ENCODE measurements around the gene SFXN2. TPM values are rescaled to one million over a fixed set of nuclear protein-coding genes. Genes with fewer than 3 reads are reported as not detected.

The SFXN2 gene
- total and polyA plus RNA-seq, 7 experiments from 2014 or later = 11.4 to 32.1 (median 17.5) TPM

- no peaks in the 10 kb centered on the region for H3K27me3 ChIP-seq (ENCODE audit: control insufficient read depth in 2 of 2, insufficient read depth in 2 of 2, low read length in 2 of 2)
- Mint-ChIP-seq H3K27me3 (no peaks in the 10 kb centered on the region), H3K9me3 (no peaks in the 10 kb centered on the region), H3K27ac (peak overlapping the region in 1 of 9 donors; percentile 34), H3K4me3 (no peak overlapping the region), H3K36me3 (peaks cover 0 to 26% (median 12%) of the 10 kb centered on the region in 5 donors), H3K4me1 (peaks cover 29 to 74% (median 69%) of the 10 kb centered on the region in 7 donors)
- DNase-seq (no peak), ATAC-seq (no peak)
- intact Hi-C loops (cut with micrococcal nuclease) = no loop called here
- H3K9me3 ChIP-seq (ENCODE audit: control insufficient read depth in 2 of 3, low read length in 3 of 3) = no peaks in the 10 kb centered on the region
- no peak overlapping the region for H3K4me3 ChIP-seq (ENCODE audit: low read length)
- H3K27ac ChIP-seq (ENCODE audit: low read depth, low read length) = no peak overlapping the region
- peaks cover 0 to 12% (median 0%) of the 10 kb centered on the region in 3 experiments for H3K36me3 ChIP-seq (ENCODE audit: control insufficient read depth in 2 of 3, insufficient read depth in 3 of 3, low read length in 3 of 3)
- ChIA-PET CTCF (no interaction called here), POLR2A (no interaction called here)
- peaks cover 0 to 7% of the 10 kb centered on the region in 2 donors for H3K4me1 ChIP-seq (ENCODE audit: control insufficient read depth in 2 of 2, insufficient read depth in 2 of 2, low read length in 2 of 2)
These were observed 67.6 kb downstream of the SFXN2 start for GRCh38 chr10:102781921-102782557.

GRCh38 chr10:102782673-102783551 is 68.5 kb downstream of the SFXN2 start:
- CTCF ChIA-PET = no interaction called here
- no peak overlapping the region for H3K27ac ChIP-seq (ENCODE audit: low read depth, low read length)
- POLR2A ChIA-PET = no interaction called here
- no peak overlapping the region for H3K4me3 Mint-ChIP-seq
- peaks cover 0 to 12% (median 0%) of the 10 kb centered on the region in 3 experiments for H3K36me3 ChIP-seq (ENCODE audit: control insufficient read depth in 2 of 3, insufficient read depth in 3 of 3, low read length in 3 of 3)
- intact Hi-C loops (cut with micrococcal nuclease) = no loop called here
- no peaks in the 10 kb centered on the region for H3K27me3 Mint-ChIP-seq
- H3K27ac Mint-ChIP-seq = peak overlapping the region in 5 of 9 donors; percentile 22 to 43 (median 34)
- peaks cover 0 to 7% of the 10 kb centered on the region in 2 donors for H3K4me1 ChIP-seq (ENCODE audit: control insufficient read depth in 2 of 2, insufficient read depth in 2 of 2, low read length in 2 of 2)
- no peaks in the 10 kb centered on the region for H3K27me3 ChIP-seq (ENCODE audit: control insufficient read depth in 2 of 2, insufficient read depth in 2 of 2, low read length in 2 of 2)
- no peak for ATAC-seq
- peaks cover 0 to 31% (median 12%) of the 10 kb centered on the region in 5 donors for H3K36me3 Mint-ChIP-seq
- peaks cover 28 to 74% (median 70%) of the 10 kb centered on the region in 7 donors for H3K4me1 Mint-ChIP-seq
- no peaks in the 10 kb centered on the region for H3K9me3 ChIP-seq (ENCODE audit: control insufficient read depth in 2 of 3, low read length in 3 of 3)
- H3K9me3 Mint-ChIP-seq = no peaks in the 10 kb centered on the region
- no peak for DNase-seq
- H3K4me3 ChIP-seq (ENCODE audit: low read length) = no peak overlapping the region

GRCh38 chr10:102783568-102783967 is 69.1 kb downstream of the SFXN2 start:
- H3K27ac ChIP-seq (ENCODE audit: low read depth, low read length) = no peak overlapping the region
- peak overlapping the region in 5 of 9 donors; percentile 17 to 59 (median 33) for H3K27ac Mint-ChIP-seq
- H3K4me3 ChIP-seq (ENCODE audit: low read length) = no peak overlapping the region
- no peaks in the 10 kb centered on the region for H3K9me3 ChIP-seq (ENCODE audit: control insufficient read depth in 2 of 3, low read length in 3 of 3)
- no peak for DNase-seq
- H3K36me3 ChIP-seq (ENCODE audit: control insufficient read depth in 2 of 3, insufficient read depth in 3 of 3, low read length in 3 of 3) = peaks cover 0 to 12% (median 0%) of the 10 kb centered on the region in 3 experiments
- H3K27me3 ChIP-seq (ENCODE audit: control insufficient read depth in 2 of 2, insufficient read depth in 2 of 2, low read length in 2 of 2) = no peaks in the 10 kb centered on the region
- no peaks in the 10 kb centered on the region for H3K27me3 Mint-ChIP-seq
- H3K4me1 Mint-ChIP-seq = peaks cover 24 to 70% (median 63%) of the 10 kb centered on the region in 7 donors
- POLR2A ChIA-PET = no interaction called here
- no peak overlapping the region for H3K4me3 Mint-ChIP-seq
- intact Hi-C loops (cut with micrococcal nuclease) = no loop called here
- H3K36me3 Mint-ChIP-seq = peaks cover 0 to 33% (median 12%) of the 10 kb centered on the region in 5 donors
- ATAC-seq = peak; percentile 60
- peaks cover 0 to 7% of the 10 kb centered on the region in 2 donors for H3K4me1 ChIP-seq (ENCODE audit: control insufficient read depth in 2 of 2, insufficient read depth in 2 of 2, low read length in 2 of 2)
- no peaks in the 10 kb centered on the region for H3K9me3 Mint-ChIP-seq
- CTCF ChIA-PET = no interaction called here

- intact Hi-C loops (cut with micrococcal nuclease) = no loop called here
- DNase-seq (no peak), ATAC-seq (peak; percentile 75)
- Histone ChIP-seq H3K27me3 (ENCODE audit: control insufficient read depth in 2 of 2, insufficient read depth in 2 of 2, low read length in 2 of 2) (no peaks in the 10 kb centered on the region), H3K36me3 (ENCODE audit: control insufficient read depth in 2 of 3, insufficient read depth in 3 of 3, low read length in 3 of 3) (peaks cover 0 to 5% (median 0%) of the 10 kb centered on the region in 3 experiments), H3K27ac (ENCODE audit: low read depth, low read length) (no peak overlapping the region), H3K4me3 (ENCODE audit: low read length) (no peak overlapping the region), H3K9me3 (ENCODE audit: control insufficient read depth in 2 of 3, low read length in 3 of 3) (no peaks in the 10 kb centered on the region), H3K4me1 (ENCODE audit: control insufficient read depth in 2 of 2, insufficient read depth in 2 of 2, low read length in 2 of 2) (peaks cover 0 to 6% of the 10 kb centered on the region in 2 donors)
- ChIA-PET POLR2A (interaction anchor here (0.6 kb wide), 1 partner anchor 16 kb away, joined by 3 read pairs; no protein-coding TSS in a partner anchor), CTCF (no interaction called here)
- no peak overlapping the region for H3K4me3 Mint-ChIP-seq
- peaks cover 4 to 41% (median 18%) of the 10 kb centered on the region in 5 donors for H3K36me3 Mint-ChIP-seq
- H3K27ac Mint-ChIP-seq = peak overlapping the region in 3 of 9 donors; percentile 19 to 65 (median 38)
- H3K4me1 Mint-ChIP-seq = peaks cover 20 to 64% (median 56%) of the 10 kb centered on the region in 7 donors
- peaks cover 0 to 9% (median 4%) of the 10 kb centered on the region in 11 donors for H3K9me3 Mint-ChIP-seq
- H3K27me3 Mint-ChIP-seq = no peaks in the 10 kb centered on the region
These were observed 71.4 kb downstream of the SFXN2 start for GRCh38 chr10:102785818-102786217.

- H3K4me1 Mint-ChIP-seq = peaks cover 25 to 66% (median 48%) of the 10 kb centered on the region in 7 donors
These were observed 77.4 kb downstream of the SFXN2 start for GRCh38 chr10:102791754-102792395.

More at GRCh38 chr10:102791754-102792395, 77.4 kb downstream of the SFXN2 start:
- H3K4me1 ChIP-seq (ENCODE audit: control insufficient read depth in 2 of 2, insufficient read depth in 2 of 2, low read length in 2 of 2) = peaks cover 11 to 18% of the 10 kb centered on the region in 2 donors
- peak overlapping the region in 5 of 9 donors; percentile 7 to 62 (median 21) for H3K27ac Mint-ChIP-seq
- no peaks in the 10 kb centered on the region for H3K9me3 ChIP-seq (ENCODE audit: control insufficient read depth in 2 of 3, low read length in 3 of 3)
- peaks cover 0 to 4% (median 3%) of the 10 kb centered on the region in 3 experiments for H3K36me3 ChIP-seq (ENCODE audit: control insufficient read depth in 2 of 3, insufficient read depth in 3 of 3, low read length in 3 of 3)
- no peaks in the 10 kb centered on the region for H3K27me3 Mint-ChIP-seq
- no peak for ATAC-seq
- no peak overlapping the region for H3K4me3 Mint-ChIP-seq
- intact Hi-C loops (cut with micrococcal nuclease) = no loop called here
- H3K9me3 Mint-ChIP-seq = peaks cover 0 to 9% (median 4%) of the 10 kb centered on the region in 11 donors
- ChIA-PET POLR2A (no interaction called here), CTCF (no interaction called here)
- H3K27ac ChIP-seq (ENCODE audit: low read depth, low read length) = no peak overlapping the region
- no peak for DNase-seq
- H3K4me3 ChIP-seq (ENCODE audit: low read length) = no peak overlapping the region
- H3K27me3 ChIP-seq (ENCODE audit: control insufficient read depth in 2 of 2, insufficient read depth in 2 of 2, low read length in 2 of 2) = no peaks in the 10 kb centered on the region
- H3K36me3 Mint-ChIP-seq = peaks cover 4 to 25% (median 16%) of the 10 kb centered on the region in 5 donors

Measured in naive thymus-derived CD4-positive, alpha-beta T cell (primary cell).